Epithelial cell of umbilical artery (primary cell): ENCODE results near the gene ALDH16A1. TPM values are rescaled to one million over a fixed set of nuclear protein-coding genes. Genes with fewer than 3 reads are reported as not detected.

Experiments
- total RNA-seq: library from RNA; depleted of rRNA; stranded (reverse); fragments of >200 nt; gene quantifications from 2 replicates; pipeline ENCODE4 v1.2.3, GENCODE V29; 2014

Gene ALDH16A1
- 40.3 and 62.9 TPM in 2 replicates for total RNA-seq

DNA sequence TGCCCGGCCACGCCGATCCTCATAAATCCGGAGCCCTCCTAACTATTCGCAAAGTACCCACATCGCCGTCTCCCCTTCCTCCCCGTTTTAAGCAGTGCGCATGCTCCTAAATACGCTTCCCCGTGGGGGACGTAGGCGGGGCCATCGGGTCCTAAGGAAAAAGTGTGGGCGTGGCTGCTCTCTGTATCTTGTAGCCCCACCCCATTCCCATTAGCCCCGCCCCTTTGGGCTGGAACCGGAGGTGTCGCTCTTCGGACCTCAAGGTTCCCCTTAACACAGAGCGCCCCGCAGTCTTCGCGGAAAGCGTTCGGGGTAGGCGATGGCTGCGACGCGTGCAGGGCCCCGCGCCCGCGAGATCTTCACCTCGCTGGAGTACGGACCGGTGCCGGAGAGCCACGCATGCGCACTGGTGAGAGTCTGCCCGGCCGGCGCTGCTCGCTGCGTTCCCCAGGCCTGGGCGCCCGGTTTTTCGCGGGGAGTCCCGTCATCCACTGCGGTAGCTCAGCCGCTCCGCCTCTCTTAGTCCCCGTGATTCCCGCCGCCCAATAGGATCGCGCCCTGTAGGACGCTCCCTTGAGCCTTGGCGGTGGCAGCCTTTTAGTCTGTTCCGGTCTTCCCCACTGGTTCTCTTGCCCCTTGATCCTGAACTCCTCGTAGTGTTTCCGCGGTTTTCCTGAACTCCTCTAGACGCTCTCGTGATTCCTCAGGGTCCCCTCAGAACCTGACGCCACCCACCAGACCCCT is at the start of gene ALDH16A1:
ALDH16A1 (plus strand) TSS at position 213 of the 744 bp plus-strand sequence; CDS start at position 320, 107 bp downstream.

GRCh38 chr19:49423071-49423984 is 29.7 kb upstream of the ALDH16A1 start, which contains the start of gene PTH2:
PTH2 (minus strand) TSS chr19:49423441; CDS start chr19:49423339, 102 bp downstream.

GRCh38 chr19:49425178-49425577 is 27.8 kb upstream of the ALDH16A1 start, which contains the start of gene GFY:
GFY (plus strand) TSS chr19:49425388; CDS start chr19:49426431, 1,043 bp downstream.

GRCh38 chr19:49441210-49441959 is 11.6 kb upstream of the ALDH16A1 start, which contains the start of gene SLC17A7:
SLC17A7 (minus strand) TSS chr19:49441527; CDS start chr19:49441379, 148 bp downstream.

DNA sequence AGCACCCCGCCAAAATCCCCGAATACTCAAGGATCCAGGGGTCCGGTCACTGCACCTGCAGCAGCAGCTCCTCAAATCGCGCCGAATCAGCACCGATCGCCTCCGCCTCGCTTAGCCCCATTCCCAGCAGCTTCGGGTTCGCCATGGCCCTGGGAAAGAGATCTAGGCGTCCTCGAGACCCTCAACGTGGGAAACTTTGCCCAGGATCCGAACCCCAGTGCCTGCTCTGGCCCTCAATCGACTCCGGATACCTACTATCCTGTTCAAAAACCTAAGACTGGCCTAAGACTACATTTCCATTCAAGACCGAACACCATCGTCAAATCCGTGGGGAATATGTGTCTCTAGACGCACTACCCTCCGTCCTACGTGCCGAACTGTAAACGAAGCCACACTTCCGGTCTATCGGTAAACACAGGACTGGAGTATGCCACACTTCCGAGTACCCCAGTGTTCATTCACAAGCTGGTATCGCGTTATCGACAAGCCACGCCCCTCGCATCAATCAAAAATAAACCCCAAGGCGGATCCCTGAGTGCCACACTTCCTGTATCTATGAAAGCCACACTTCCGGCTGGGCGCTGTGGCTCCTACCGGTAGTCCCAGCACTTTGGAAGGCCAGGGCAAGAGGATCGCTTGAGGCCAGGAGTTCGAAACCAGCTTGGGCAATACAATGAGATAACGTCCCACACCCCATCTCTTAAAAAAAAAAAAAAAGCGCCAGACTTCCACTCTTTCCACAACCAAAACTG is 1.4 kb upstream of the ALDH16A1 start, which contains the start of gene PIH1D1:
PIH1D1 (minus strand) TSS at position 385 of the 752 bp plus-strand sequence; CDS start at position 145, 240 bp downstream.

DNA sequence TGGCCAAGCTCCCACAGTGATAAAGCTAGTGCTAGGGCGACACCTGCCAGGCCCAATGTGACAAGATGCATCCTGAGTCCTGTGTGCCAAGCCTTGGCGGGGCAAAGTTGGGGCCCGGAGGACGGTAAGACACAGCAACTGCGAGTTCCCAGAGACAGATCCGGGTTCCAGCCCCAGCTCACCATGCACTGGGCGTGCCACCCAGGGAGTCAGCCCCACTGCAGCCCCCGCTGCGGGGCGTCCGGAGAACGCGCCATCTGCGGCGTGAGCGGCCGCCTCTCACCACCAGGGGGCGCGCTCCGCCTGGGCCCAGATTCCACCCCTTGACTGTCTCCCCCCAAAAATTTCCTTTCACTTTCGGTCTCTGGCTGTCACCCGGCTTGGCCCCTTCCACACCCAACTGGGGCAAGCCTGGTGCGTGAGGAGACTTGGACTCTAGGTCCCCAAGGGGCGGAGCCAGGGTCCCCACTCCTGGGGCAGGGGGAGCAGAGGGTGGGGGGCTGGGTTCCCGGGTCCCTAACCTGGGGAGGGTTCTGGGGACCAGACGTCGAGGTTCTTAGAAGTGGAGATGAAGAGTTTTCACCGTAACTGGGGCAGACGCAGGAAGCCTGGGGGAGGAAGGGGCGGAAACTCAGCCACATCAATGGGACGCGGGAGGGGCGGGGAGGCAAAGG is 21.0 kb downstream of the ALDH16A1 start, which contains the start of gene FLT3LG:
FLT3LG (plus strand) TSS at position 348 of the 674 bp plus-strand sequence. CDS start 425 bp downstream, outside the sequence.

GRCh38 chr19:49487277-49488045 is 34.4 kb downstream of the ALDH16A1 start, which contains the start of gene RPL13A:
RPL13A (plus strand) TSS chr19:49487608; CDS start chr19:49487630, 22 bp downstream.

Other genes starting within 250 kb of the ALDH16A1 start
- gene SLC6A16, start 128.0 kb upstream of the ALDH16A1 start, total RNA-seq, result under 0.01 and 0.15 TPM in 2 replicates
- not detected in 2 replicates for gene CD37, start 117.8 kb upstream of the ALDH16A1 start, total RNA-seq
- 43.8 and 64.3 TPM in 2 replicates for gene TEAD2, start 90.8 kb upstream of the ALDH16A1 start, total RNA-seq
- gene DKKL1, start 89.3 kb upstream of the ALDH16A1 start, total RNA-seq, result not detected in 2 replicates
- gene KASH5, start 65.0 kb upstream of the ALDH16A1 start, total RNA-seq, result not detected in 2 replicates
- gene PTH2, start 29.8 kb upstream of the ALDH16A1 start, total RNA-seq, result not detected in 2 replicates
- gene GFY, start 27.8 kb upstream of the ALDH16A1 start, total RNA-seq, result not detected in 2 replicates
- 0.15 TPM in 1 of 2 replicates, not detected in the other for gene SLC17A7, start 11.7 kb upstream of the ALDH16A1 start, total RNA-seq
- 162 and 176 TPM in 2 replicates for gene PIH1D1, start 1.4 kb upstream of the ALDH16A1 start, total RNA-seq
- gene FLT3LG, start 21.0 kb downstream of the ALDH16A1 start, total RNA-seq, result 0.32 and 1.8 TPM in 2 replicates
- 1,312 and 3,748 TPM in 2 replicates for gene RPL13A, start 34.4 kb downstream of the ALDH16A1 start, total RNA-seq
- 1,938 and 5,232 TPM in 2 replicates for gene RPS11, start 43.2 kb downstream of the ALDH16A1 start, total RNA-seq
- gene FCGRT, start 59.4 kb downstream of the ALDH16A1 start, total RNA-seq, result 48.1 and 62.3 TPM in 2 replicates
- gene RCN3, start 74.8 kb downstream of the ALDH16A1 start, total RNA-seq, result 76.3 and 146 TPM in 2 replicates
- 103 and 121 TPM in 2 replicates for gene NOSIP, start 127.3 kb downstream of the ALDH16A1 start, total RNA-seq
- 1.3 and 1.4 TPM in 2 replicates for gene PRRG2, start 128.1 kb downstream of the ALDH16A1 start, total RNA-seq
- 1.4 and 1.6 TPM in 2 replicates for gene PRR12, start 138.0 kb downstream of the ALDH16A1 start, total RNA-seq
- gene RRAS, start 186.9 kb downstream of the ALDH16A1 start, total RNA-seq, result 43.5 and 48.4 TPM in 2 replicates
- 8.2 and 11.7 TPM in 2 replicates for gene SCAF1, start 189.0 kb downstream of the ALDH16A1 start, total RNA-seq
- gene IRF3, start 212.6 kb downstream of the ALDH16A1 start, total RNA-seq, result 48.8 and 53.9 TPM in 2 replicates
- 7.0 and 7.5 TPM in 2 replicates for gene BCL2L12, start 212.7 kb downstream of the ALDH16A1 start, total RNA-seq
- gene PRMT1, start 224.0 kb downstream of the ALDH16A1 start, total RNA-seq, result 536 and 608 TPM in 2 replicates
- gene ADM5, start 236.4 kb downstream of the ALDH16A1 start, total RNA-seq, result 0.32 and 0.91 TPM in 2 replicates
- gene CPT1C, start 237.9 kb downstream of the ALDH16A1 start, total RNA-seq, result 13.0 and 19.5 TPM in 2 replicates